Peyer's patch (tissue), 4 donors: ENCODE results near the gene CALCB. TPM values are rescaled to one million over a fixed set of nuclear protein-coding genes. Genes with fewer than 3 reads are reported as not detected.
"Not testable (repeated sequence)": the region's sequence is repeated elsewhere in the genome, so short reads cannot be mapped to it uniquely, and the experiment has no call there.

Experiments
- DNase-seq, 3 donors: peaks; one replicate each; pipeline ENCODE4 v3.0.0-alpha.2; 2017 to 2019
- H3K27ac ChIP-seq, 4 donors: fragments of 200-600 bp; sonication (generic); one replicate each; pipeline ENCODE4 v1.5.1; 2016 to 2019
- H3K27me3 ChIP-seq, 2 donors: fragments of 200-600 bp; sonication (generic); one replicate each; pipeline ENCODE4 v1.5.1; 2019
- H3K36me3 ChIP-seq, 3 donors: fragments of 200-600 bp; sonication (generic); one replicate each; pipeline ENCODE4 v1.5.1; 2016 to 2019
- H3K4me1 ChIP-seq, 4 donors: fragments of 200-600 bp; sonication (generic); one replicate each; pipeline ENCODE4 v1.5.1; 2016 to 2019
- H3K4me3 ChIP-seq, 4 donors: fragments of 200-600 bp; sonication (generic); 1 replicate in 3 of 4; 2 replicates in 1 of 4; pipeline ENCODE4 v1.5.1; 2016 to 2019; ENCODE audit warnings: mild to moderate bottlenecking in 1 of 4
- H3K9me3 ChIP-seq, 4 donors: fragments of 200-600 bp; sonication (generic); one replicate each; pipeline ENCODE4 v1.5.1; 2016 to 2019; ENCODE audit warnings: mild to moderate bottlenecking in 1 of 4
- POLR2A ChIP-seq, 2 donors: fragments of 450-650 bp; IDR thresholded peaks; one replicate each; pipeline ENCODE4 v1.5.1; 2017; ENCODE audit warnings: antibody characterized with exemption in 2 of 2, mild to moderate bottlenecking in 2 of 2, moderate library complexity in 2 of 2
- total RNA-seq, 4 donors: library from RNA; depleted of rRNA; stranded (reverse); fragments of >200 nt; gene quantifications; one replicate each; pipeline ENCODE4 v1.1.0, GENCODE V29; 2016
- TF ChIP-seq, protein P1 (sequence below), 6 experiments: fragments of 450-650 bp in 4 of 6; fragments of 200-600 bp in 2 of 6; sonication (generic) in 1 of 6; IDR thresholded peaks; one replicate each; pipeline ENCODE4 v1.5.1; 2017 to 2019; ENCODE audit warnings: antibody characterized with exemption in 6 of 6, mild to moderate bottlenecking in 3 of 6, moderate library complexity in 1 of 6

Gene CALCB
- total RNA-seq, 4 donors from 2014 or later: 0.67 to 5.0 TPM; not detected in 2

DNA sequence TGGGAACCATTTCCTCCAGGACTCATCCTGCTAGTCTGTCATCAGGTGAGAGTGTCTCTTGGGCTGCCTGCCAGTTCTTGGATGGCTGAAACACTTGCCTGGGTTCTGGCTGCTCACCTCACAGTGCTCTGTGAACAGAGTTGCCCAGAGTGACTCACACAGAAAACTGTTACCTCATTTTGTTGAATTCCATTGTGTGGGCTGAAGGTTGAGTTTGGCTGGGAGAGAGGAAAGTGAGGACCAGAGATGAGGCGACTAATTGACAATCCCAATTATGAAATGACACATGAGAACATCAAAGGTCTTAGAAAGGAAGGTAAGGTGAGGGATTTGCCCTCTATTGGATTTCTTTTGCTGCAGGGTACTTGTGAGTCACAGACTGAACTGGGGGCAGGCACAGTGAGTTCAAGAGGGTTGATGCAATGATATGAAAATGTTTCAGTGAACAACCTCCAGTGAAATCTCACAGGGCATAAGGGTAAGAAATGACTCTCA is 20.2 kb upstream of the CALCB start:
- no peaks in the 10 kb centered on the region for H3K27me3 ChIP-seq
- no peak overlapping the region for H3K27ac ChIP-seq
- H3K9me3 ChIP-seq: no peaks in the 10 kb centered on the region
- DNase-seq: no peak
- TF ChIP-seq, protein P1, sequence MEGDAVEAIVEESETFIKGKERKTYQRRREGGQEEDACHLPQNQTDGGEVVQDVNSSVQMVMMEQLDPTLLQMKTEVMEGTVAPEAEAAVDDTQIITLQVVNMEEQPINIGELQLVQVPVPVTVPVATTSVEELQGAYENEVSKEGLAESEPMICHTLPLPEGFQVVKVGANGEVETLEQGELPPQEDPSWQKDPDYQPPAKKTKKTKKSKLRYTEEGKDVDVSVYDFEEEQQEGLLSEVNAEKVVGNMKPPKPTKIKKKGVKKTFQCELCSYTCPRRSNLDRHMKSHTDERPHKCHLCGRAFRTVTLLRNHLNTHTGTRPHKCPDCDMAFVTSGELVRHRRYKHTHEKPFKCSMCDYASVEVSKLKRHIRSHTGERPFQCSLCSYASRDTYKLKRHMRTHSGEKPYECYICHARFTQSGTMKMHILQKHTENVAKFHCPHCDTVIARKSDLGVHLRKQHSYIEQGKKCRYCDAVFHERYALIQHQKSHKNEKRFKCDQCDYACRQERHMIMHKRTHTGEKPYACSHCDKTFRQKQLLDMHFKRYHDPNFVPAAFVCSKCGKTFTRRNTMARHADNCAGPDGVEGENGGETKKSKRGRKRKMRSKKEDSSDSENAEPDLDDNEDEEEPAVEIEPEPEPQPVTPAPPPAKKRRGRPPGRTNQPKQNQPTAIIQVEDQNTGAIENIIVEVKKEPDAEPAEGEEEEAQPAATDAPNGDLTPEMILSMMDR (IDR thresholded peaks at IDR 0.05): no peak
- no peak for TF ChIP-seq POLR2A (IDR thresholded peaks at IDR 0.05)
- H3K4me1 ChIP-seq: no peaks in the 10 kb centered on the region
- no peaks in the 10 kb centered on the region for H3K36me3 ChIP-seq
- no peak overlapping the region for H3K4me3 ChIP-seq

- Histone ChIP-seq H3K36me3 (no peaks in the 10 kb centered on the region), H3K9me3 (no peaks in the 10 kb centered on the region), H3K27me3 (no peaks in the 10 kb centered on the region), H3K4me1 (no peaks in the 10 kb centered on the region), H3K27ac (no peak overlapping the region), H3K4me3 (no peak overlapping the region)
- TF ChIP-seq POLR2A (IDR thresholded peaks at IDR 0.05): no peak
- TF ChIP-seq, protein P1 (IDR thresholded peaks at IDR 0.05): no peak
- no peak for DNase-seq
These were observed 17.6 kb upstream of the CALCB start for GRCh38 chr11:15055620-15056356.

DNA sequence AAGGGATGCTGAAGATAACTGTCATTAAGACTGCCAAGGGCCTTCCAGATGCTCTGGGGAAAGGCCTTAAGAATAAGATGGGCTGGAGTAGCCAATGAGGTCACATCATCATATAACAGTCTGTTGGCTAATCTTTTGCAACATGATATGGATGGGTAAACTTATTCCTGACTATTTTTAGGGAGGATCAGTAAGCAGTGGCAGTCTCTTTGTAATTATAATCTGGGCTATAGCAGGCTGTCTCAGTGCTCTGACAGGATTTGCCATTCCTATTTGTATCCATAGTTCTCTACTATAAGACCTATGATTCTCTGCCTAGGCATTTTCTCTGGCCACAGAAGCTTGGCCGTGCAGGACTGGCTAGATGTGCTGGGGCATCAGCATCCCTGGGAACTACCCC is 16.1 kb upstream of the CALCB start:
- no peaks in the 10 kb centered on the region for H3K36me3 ChIP-seq
- H3K4me1 ChIP-seq: no peaks in the 10 kb centered on the region
- TF ChIP-seq POLR2A (IDR thresholded peaks at IDR 0.05): no peak
- TF ChIP-seq, protein P1 (IDR thresholded peaks at IDR 0.05): no peak
- H3K27ac ChIP-seq: no peak overlapping the region
- no peak for DNase-seq
- H3K27me3 ChIP-seq: no peaks in the 10 kb centered on the region
- no peak overlapping the region for H3K4me3 ChIP-seq
- H3K9me3 ChIP-seq: no peaks in the 10 kb centered on the region

- H3K9me3 ChIP-seq: no peaks in the 10 kb centered on the region
- TF ChIP-seq, protein P1 (IDR thresholded peaks at IDR 0.05): no peak
- no peak for TF ChIP-seq POLR2A (IDR thresholded peaks at IDR 0.05)
- H3K27me3 ChIP-seq: no peaks in the 10 kb centered on the region
- H3K27ac ChIP-seq: no peak overlapping the region
- no peak for DNase-seq
- H3K4me3 ChIP-seq: no peak overlapping the region
- no peaks in the 10 kb centered on the region for H3K36me3 ChIP-seq
- no peaks in the 10 kb centered on the region for H3K4me1 ChIP-seq
These were observed 14.1 kb upstream of the CALCB start for GRCh38 chr11:15059132-15059915.

- no peak overlapping the region for H3K27ac ChIP-seq
- H3K9me3 ChIP-seq: no peaks in the 10 kb centered on the region
- no peaks in the 10 kb centered on the region for H3K4me1 ChIP-seq
- DNase-seq: no peak
- no peaks in the 10 kb centered on the region for H3K27me3 ChIP-seq
- no peaks in the 10 kb centered on the region for H3K36me3 ChIP-seq
- TF ChIP-seq, protein P1 (IDR thresholded peaks at IDR 0.05): no peak
- no peak for TF ChIP-seq POLR2A (IDR thresholded peaks at IDR 0.05)
- no peak overlapping the region for H3K4me3 ChIP-seq
These were observed 10.8 kb upstream of the CALCB start for GRCh38 chr11:15062599-15062998.

DNA sequence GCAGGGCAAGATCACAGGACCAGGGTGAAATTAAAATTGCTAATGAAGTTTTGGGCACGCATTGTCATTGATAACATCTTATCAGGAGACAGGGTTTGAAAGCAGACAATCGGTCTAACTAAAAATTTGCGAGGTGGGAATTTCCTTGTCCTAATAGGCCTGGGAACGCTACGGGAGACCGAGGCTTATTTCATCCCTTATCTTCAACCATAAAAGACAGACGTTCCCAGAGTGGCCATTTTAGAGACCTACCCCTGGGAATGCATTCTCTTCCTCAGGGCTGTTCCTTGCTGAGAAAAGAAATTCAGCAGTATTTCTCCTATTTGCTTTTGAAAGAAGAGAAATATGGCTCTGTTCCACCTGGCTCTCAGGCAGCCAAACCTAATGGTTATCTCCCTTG is 3.6 kb upstream of the CALCB start:
- H3K27ac ChIP-seq, H3K27me3 ChIP-seq, DNase-seq, H3K9me3 ChIP-seq, H3K4me3 ChIP-seq, H3K36me3 ChIP-seq: not testable (repeated sequence)
- peaks cover 0 to 17% (median 6%) of the 10 kb centered on the region in 4 donors for H3K4me1 ChIP-seq
